HAP-1 (cell line): ENCODE measurements around the gene POLR1H.

ENCODE experiments used
- DNase-seq, 2 experiments: peaks; one replicate each; pipeline ENCODE4 v3.0.0-alpha.2; 2016 to 2020; ENCODE audit warnings: low spot score in 2 of 2
- H3K27me3 ChIP-seq: fragments of 250-450 bp; sonication (Bioruptor Pico); 2 replicates; pipeline ENCODE4 v1.5.1; 2020; ENCODE audit warnings: low read depth, mild to moderate bottlenecking, moderate library complexity
- H3K36me3 ChIP-seq: fragments of 250-450 bp; sonication (Bioruptor Pico); replicated peaks from 2 replicates; pipeline ENCODE4 v1.5.1; 2020; ENCODE audit warnings: mild to moderate bottlenecking
- H3K4me1 ChIP-seq: fragments of 250-450 bp; sonication (Bioruptor Pico); 2 replicates; pipeline ENCODE4 v1.5.1; 2020; ENCODE audit warnings: mild to moderate bottlenecking
- H3K4me3 ChIP-seq: fragments of 250-450 bp; sonication (Bioruptor Pico); 2 replicates; pipeline ENCODE4 v1.5.1; 2020; ENCODE audit warnings: mild to moderate bottlenecking, moderate library complexity
- H3K9me3 ChIP-seq: fragments of 250-450 bp; sonication (Bioruptor Pico); 2 replicates; pipeline ENCODE4 v1.5.1; 2020; ENCODE audit warnings: mild to moderate bottlenecking, moderate library complexity
- in situ Hi-C: fragments of 300-500 bp; cut with MboI; formaldehyde crosslinking; loops from 3 replicates; pipeline ENCODE4 v1.14.3; 2020; ENCODE audit warnings: low sequenced_read_pairs, inconsistent platforms, mixed read lengths

POLR1H gene

GRCh38 chr6:30067460-30068139 is 6.5 kb downstream of the POLR1H start:
- H3K4me3 ChIP-seq = peak overlapping the region; percentile 54
- H3K9me3 ChIP-seq = no peaks in the 10 kb centered on the region
- in situ Hi-C loops = no loop called here
- H3K27me3 ChIP-seq = no peaks in the 10 kb centered on the region
- H3K36me3 ChIP-seq = peaks cover 19% of the 10 kb centered on the region
- DNase-seq = peak; percentile 71 to 92
- H3K4me1 ChIP-seq = peaks cover 9% of the 10 kb centered on the region

DNA sequence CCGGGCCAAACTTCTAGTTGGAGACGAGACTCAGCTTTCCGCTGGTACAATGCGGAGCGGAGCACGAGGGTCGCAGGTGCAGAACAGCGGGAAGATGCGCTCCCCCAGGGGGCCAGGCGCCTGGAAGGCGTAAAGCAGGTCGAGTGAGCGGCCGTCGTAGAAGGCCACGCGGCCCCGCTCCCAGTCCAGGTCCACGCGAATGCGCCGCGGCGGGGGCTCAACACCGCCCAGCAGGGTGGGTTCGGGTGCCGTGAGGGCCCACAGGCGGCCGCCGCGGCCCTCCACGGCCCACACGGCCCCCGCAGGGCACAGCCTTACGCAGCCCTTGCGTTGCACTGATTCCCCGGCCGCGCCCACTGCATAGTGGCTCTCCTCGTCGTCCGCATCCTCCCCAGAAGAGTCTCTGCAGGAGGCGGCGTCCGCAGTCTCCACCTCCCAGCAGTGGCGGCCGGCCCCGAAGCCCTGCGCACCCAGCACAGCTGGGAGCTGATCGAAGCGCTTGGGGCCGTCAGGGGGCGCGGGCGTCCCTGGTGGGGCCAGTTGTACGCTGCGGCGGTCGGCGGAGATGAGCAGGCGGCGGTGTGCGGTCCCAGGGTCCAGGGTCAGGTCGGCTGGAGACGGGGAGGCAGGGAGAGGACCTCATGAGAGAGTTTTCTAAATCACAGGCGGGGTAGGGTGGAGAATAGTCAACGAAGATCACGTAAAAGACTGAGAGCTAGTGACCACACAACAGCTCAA is 10.2 kb downstream of the POLR1H start:
- Histone ChIP-seq H3K9me3 (no peaks in the 10 kb centered on the region), H3K36me3 (no peaks in the 10 kb centered on the region), H3K27me3 (peaks cover 6% of the 10 kb centered on the region), H3K4me3 (no peak overlapping the region), H3K4me1 (peaks cover 5% of the 10 kb centered on the region)
- no peak for DNase-seq
- in situ Hi-C loops = no loop called here

DNA sequence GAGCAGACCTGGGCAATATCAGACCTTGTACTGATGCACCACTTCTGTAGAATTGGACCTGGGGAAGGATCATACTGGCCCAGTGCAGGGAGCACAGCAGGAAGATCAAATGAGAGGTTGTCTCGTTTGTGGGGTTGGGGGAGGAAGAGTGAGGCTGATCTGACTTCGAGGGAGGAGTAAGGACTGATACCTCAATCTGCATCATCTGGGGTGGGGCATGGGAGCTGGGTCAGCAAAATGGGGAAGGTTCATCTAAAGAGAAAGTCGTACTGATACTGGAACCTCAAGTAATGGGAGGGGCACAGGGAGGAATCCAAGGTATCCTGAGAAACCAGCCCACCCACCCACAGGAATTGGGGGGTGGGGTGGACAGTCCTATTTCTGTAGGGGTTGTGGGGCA is 10.8 kb downstream of the POLR1H start:
- Histone ChIP-seq H3K36me3 (no peaks in the 10 kb centered on the region), H3K4me1 (peaks cover 5% of the 10 kb centered on the region), H3K9me3 (no peaks in the 10 kb centered on the region), H3K4me3 (no peak overlapping the region), H3K27me3 (peaks cover 10% of the 10 kb centered on the region)
- in situ Hi-C loops = no loop called here
- DNase-seq = no peak

DNA sequence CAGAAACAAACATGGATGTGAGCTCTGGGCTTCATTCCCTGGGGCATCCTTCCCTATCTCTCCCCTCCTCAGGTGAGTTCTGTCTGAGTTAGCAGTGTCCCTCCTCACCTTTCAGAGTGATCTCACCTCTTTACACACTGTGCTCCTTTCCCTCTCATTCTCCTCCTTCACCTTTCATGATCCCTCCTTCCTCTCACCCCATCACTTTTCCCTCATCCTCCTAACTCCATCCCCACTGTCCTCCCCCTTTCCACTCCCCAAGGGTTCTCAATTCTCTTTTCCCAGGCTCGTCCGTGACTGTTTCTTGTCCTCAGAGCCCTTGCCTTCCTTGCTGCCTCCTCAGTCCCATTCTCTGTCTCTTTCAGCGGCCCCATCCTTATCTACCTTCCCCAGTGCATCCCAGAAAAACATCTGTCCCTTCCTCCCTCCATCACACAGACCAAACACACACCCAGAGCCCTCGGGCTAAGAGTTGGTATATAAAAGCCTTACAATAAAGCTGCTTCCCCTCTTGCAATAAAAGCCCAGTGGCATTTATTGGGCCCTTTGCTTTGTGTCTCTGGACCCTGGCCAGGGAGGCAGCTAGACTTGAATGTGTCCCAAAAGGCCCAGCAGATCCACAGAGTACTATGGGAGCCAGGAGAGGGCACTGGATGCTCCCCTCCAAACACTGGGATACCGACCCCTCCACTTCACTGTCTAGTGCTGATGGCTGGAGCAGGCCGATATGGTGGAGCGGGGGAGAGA is 12.6 kb downstream of the POLR1H start:
- peak in 1 of 2 experiments; percentile 42 for DNase-seq
- Histone ChIP-seq H3K4me1 (no peaks in the 10 kb centered on the region; the same call in 1 of the 2 replicates), H3K4me3 (no peak overlapping the region), H3K9me3 (no peaks in the 10 kb centered on the region), H3K27me3 (peaks cover 18% of the 10 kb centered on the region), H3K36me3 (no peaks in the 10 kb centered on the region)
- in situ Hi-C loops = no loop called here

DNA sequence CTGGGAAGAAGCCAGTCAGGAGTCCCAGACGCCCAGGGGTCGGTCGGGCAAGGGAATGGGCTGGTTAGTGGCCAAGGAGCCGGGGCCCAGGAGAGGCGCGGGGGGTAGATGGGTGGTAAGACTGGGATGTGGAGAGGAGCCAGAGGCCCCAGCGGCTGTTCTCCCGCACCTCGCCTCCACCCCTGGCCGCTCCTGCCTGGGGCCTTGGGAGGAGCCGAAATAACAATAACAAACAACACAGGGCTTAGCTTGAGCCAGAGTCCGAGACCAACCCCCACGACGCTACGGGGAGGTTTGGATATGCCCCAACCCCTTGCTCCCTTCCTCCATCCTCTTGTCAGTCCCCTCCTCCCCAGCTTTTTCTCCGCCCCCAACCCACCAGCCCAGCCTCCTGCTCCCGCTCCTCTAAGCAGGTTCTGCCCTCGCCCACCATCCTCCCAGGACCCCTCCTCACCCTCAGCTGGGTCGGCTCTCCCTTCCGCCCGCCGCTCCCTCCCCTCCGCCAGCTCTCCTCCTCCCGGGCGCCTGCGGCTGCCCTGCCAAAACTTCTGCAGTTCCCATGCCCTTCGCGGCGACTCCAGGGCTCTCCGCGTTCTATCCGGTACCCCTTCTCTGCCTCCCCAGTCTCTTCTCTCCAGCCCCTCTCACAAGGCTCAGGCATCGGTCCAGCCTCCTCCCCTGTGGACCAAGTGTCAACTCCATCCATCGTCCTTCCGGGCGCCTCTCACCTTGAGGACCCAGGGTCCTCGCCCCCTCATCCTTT is 13.4 kb downstream of the POLR1H start:
- Histone ChIP-seq H3K4me3 (no peak overlapping the region), H3K9me3 (no peaks in the 10 kb centered on the region), H3K4me1 (no peaks in the 10 kb centered on the region; the same call in 1 of the 2 replicates), H3K36me3 (no peaks in the 10 kb centered on the region), H3K27me3 (peaks cover 21% of the 10 kb centered on the region)
- peak in 1 of 2 experiments; percentile 51 for DNase-seq
- in situ Hi-C loops = no loop called here

GRCh38 chr6:30075094-30075789 is 14.2 kb downstream of the POLR1H start, which contains the start of gene RNF39:
Gene RNF39, minus strand, starts transcription at chr6:30075769. Its CDS starts 184 bp downstream, at chr6:30075585.
- H3K27me3 ChIP-seq = peaks cover 21% of the 10 kb centered on the region
- H3K9me3 ChIP-seq = no peaks in the 10 kb centered on the region
- DNase-seq = no peak
- in situ Hi-C loops = no loop called here
- H3K36me3 ChIP-seq = no peaks in the 10 kb centered on the region
- no peaks in the 10 kb centered on the region; the same call in 1 of the 2 replicates for H3K4me1 ChIP-seq
- H3K4me3 ChIP-seq = no peak within 1 kb of the TSS

DNA sequence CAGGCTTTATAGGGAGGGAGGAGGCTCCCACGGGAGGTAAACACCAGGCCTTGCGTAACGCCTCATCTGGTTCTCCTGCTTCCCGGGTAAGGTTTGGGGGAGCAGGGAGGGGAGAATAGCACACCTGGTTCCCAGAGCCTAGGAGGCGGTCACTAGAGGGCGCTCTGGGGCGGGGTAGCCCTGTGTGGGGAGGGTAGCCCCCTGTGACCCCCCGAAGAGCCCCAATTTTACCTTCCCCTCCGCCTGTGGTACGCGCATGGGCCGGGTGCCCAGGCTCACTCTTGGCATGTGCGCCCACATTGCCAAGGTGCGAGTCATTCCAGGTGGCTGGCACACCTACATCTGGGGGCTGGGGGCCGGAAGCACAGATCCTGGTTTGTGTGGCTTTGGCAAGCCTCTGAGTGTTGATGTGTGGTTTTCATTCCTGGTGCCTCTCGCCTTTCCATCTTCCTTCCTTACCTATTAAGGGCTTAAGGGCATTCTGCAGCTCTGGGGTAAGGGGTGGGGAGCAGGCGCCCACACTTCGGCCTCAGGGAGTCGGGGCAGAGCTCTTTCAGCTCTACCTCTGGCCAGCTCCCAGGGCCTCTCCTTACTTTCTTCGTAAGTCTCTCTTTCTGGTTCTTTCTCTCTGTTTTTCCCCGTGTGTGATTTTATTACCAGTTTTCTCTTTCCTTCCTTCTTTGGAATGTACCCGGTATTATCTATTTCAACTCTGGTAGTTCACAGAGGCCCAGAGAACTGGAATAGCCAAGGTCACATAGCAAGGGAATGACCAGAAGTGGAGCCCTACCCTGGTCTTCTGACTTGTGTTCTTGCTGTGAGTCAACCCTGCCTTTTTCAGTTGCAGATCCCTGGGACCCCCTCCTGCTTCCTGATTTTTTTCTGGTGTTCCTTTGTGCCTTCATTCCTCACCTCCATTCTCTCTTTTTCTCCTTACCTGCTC is 15.0 kb downstream of the POLR1H start:
- peaks cover 21% of the 10 kb centered on the region for H3K27me3 ChIP-seq
- peak in 1 of 2 experiments; percentile 19 for DNase-seq
- H3K4me1 ChIP-seq = no peaks in the 10 kb centered on the region; the same call in 1 of the 2 replicates
- H3K9me3 ChIP-seq = no peaks in the 10 kb centered on the region
- in situ Hi-C loops = no loop called here
- H3K4me3 ChIP-seq = no peak overlapping the region
- no peaks in the 10 kb centered on the region for H3K36me3 ChIP-seq

DNA sequence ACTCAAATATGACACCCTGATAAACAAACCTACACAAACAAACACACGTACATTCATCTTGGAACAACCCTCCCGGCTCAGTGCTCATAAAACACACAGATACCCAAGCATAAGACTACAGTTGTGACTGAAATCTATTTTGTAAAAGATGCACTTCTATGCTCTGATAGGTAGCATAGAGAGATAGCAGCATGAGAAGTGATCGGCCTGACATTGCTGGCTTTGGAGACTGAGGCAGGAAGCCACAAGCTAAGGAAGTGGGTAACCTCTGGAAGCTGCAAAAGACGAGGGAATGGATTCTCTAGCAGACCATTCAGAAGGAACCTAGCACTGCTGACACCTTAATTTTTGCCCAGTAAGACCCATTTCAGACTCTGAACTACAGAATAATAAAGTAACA is 16.2 kb downstream of the POLR1H start:
- Histone ChIP-seq H3K27me3 (peaks cover 21% of the 10 kb centered on the region), H3K4me3 (no peak overlapping the region), H3K4me1 (no peaks in the 10 kb centered on the region; the same call in 1 of the 2 replicates), H3K36me3 (no peaks in the 10 kb centered on the region), H3K9me3 (no peaks in the 10 kb centered on the region)
- in situ Hi-C loops = no loop called here
- DNase-seq = no peak

GRCh38 chr6:30087876-30088275 is 26.8 kb downstream of the POLR1H start:
- no peaks in the 10 kb centered on the region for H3K9me3 ChIP-seq
- no peak for DNase-seq
- no peaks in the 10 kb centered on the region for H3K4me1 ChIP-seq
- in situ Hi-C loops = no loop called here
- H3K36me3 ChIP-seq = no peaks in the 10 kb centered on the region
- no peak overlapping the region for H3K4me3 ChIP-seq
- peaks cover 4% of the 10 kb centered on the region; the same call in 1 of the 2 replicates for H3K27me3 ChIP-seq

- no peaks in the 10 kb centered on the region for H3K4me1 ChIP-seq
Measured at GRCh38 chr6:30091577-30092381, 30.7 kb downstream of the POLR1H start.

GRCh38 chr6:30092852-30093543 is 31.9 kb downstream of the POLR1H start:
- Histone ChIP-seq H3K4me3 (no peak overlapping the region), H3K4me1 (no peaks in the 10 kb centered on the region), H3K9me3 (no peaks in the 10 kb centered on the region), H3K27me3 (peaks cover 18% of the 10 kb centered on the region), H3K36me3 (no peaks in the 10 kb centered on the region)
- DNase-seq = no peak
- in situ Hi-C loops = no loop called here

More at GRCh38 chr6:30091577-30092381, 30.7 kb downstream of the POLR1H start:
- in situ Hi-C loops = no loop called here
- no peaks in the 10 kb centered on the region for H3K36me3 ChIP-seq
- no peaks in the 10 kb centered on the region for H3K9me3 ChIP-seq
- DNase-seq = no peak
- H3K27me3 ChIP-seq = peaks cover 18% of the 10 kb centered on the region
- no peak overlapping the region for H3K4me3 ChIP-seq
